K562 (cell line): Measurements from ENCODE around the gene MRPL30. TPM values are rescaled to one million over a fixed set of nuclear protein-coding genes. Genes with fewer than 3 reads are reported as not detected.

Source experiments
- ATAC-seq: fragments of 200-7000 bp; cut with Tn5 transposase; 3 replicates; pipeline ENCODE4 v1.9.1; 2020; ENCODE audit warnings: moderate library complexity
- BruUV-seq: library from RNA; stranded (reverse); fragments of 400-500 nt; replicated peaks from 2 replicates; lab custom pipeline; 2021; lab: Mats Ljungman, UMichigan
- CTCF ChIA-PET: fragments of 300-600 bp; formaldehyde crosslinking; extraction: SDS; loops from one replicate; lab custom pipeline; 2021; ENCODE audit warnings: low intra/inter-chr PET ratio; lab: Yijun Ruan, JAX
- POLR2A ChIA-PET: fragments of 300-600, 350-650 bp; sonication (Branson Sonifier 250); formaldehyde crosslinking; extraction: SDS; loops from one replicate; lab custom pipeline; 2021; ENCODE audit warnings: antibody characterized with exemption, inconsistent platforms; lab: Yijun Ruan, JAX
- DNase-seq, 4 experiments: peaks; one replicate each; pipeline versions ENCODE4 v3.0.0 to v3.0.0-alpha.2; 2011 to 2018; ENCODE audit warnings: low spot score in 3 of 4, mixed read lengths in 3 of 4; ENCODE audit errors: extremely low read depth in 1 of 4
- FAIRE-seq: peaks from 2 replicates; lab custom pipeline; 2011; peaks lifted over from hg19 to GRCh38; lab: Jason Lieb, UNC
- H2AFZ ChIP-seq: 2 replicates; pipeline ENCODE4 v1.6.0; 2011; ENCODE audit warnings: low read depth, low read length, control low read depth, inconsistent platforms
- H3K27ac ChIP-seq: fragments of 200-600 bp; 3 replicates; pipeline ENCODE4 v1.8.0; 2011; ENCODE audit warnings: low read depth, mild to moderate bottlenecking, control low read depth, inconsistent platforms, low read length, moderate library complexity, mixed read lengths; ENCODE audit errors: extremely low read depth
- H3K27me3 ChIP-seq, 2 experiments: fragments of 300-600 bp in 1 of 2; 2 replicates in 1 of 2; 3 replicates in 1 of 2; pipeline versions ENCODE4 v1.6.0 to v1.8.0; 2011; ENCODE audit warnings: inconsistent platforms in 2 of 2, low read length in 2 of 2, mild to moderate bottlenecking in 1 of 2, mixed read lengths in 1 of 2, moderate library complexity in 1 of 2; ENCODE audit not compliant: control insufficient read depth in 2 of 2, insufficient read depth in 2 of 2
- H3K36me3 ChIP-seq: fragments of 300-600 bp; 3 replicates; pipeline ENCODE4 v1.8.0; 2011; ENCODE audit warnings: mild to moderate bottlenecking, low read length, inconsistent platforms; ENCODE audit not compliant: control insufficient read depth, insufficient read depth
- H3K4me1 ChIP-seq, 2 experiments: fragments of 200-600 bp in 1 of 2; replicated peaks in 1 of 2; 2 replicates in 1 of 2; 3 replicates in 1 of 2; pipeline versions ENCODE4 v1.5.1 to v1.8.0; 2011; ENCODE audit warnings: inconsistent platforms in 2 of 2, low read length in 2 of 2, mild to moderate bottlenecking in 1 of 2, mixed read lengths in 1 of 2, moderate library complexity in 1 of 2; ENCODE audit not compliant: control insufficient read depth in 2 of 2, insufficient read depth in 2 of 2
- H3K4me2 ChIP-seq: 2 replicates; pipeline ENCODE4 v1.6.1; 2011; ENCODE audit warnings: low read length, control low read depth, inconsistent platforms, mixed read lengths; ENCODE audit not compliant: insufficient read depth
- H3K4me3 ChIP-seq: fragments of 200-600 bp; sonication (generic), shearing (Covaris generic); 2 replicates; pipeline ENCODE4 v1.5.1; 2016; ENCODE audit warnings: control low read depth, inconsistent platforms
- H3K79me2 ChIP-seq: fragments of 200-600 bp; 3 replicates; pipeline ENCODE4 v1.8.0; 2011; ENCODE audit warnings: low read length, inconsistent platforms; ENCODE audit not compliant: control insufficient read depth, insufficient read depth
- H3K9ac ChIP-seq, 2 experiments: 2 replicates each; pipeline versions ENCODE4 v1.6.0 to v1.6.1; 2011; ENCODE audit warnings: low read depth in 2 of 2, low read length in 2 of 2, control low read depth in 1 of 2, inconsistent platforms in 1 of 2, mild to moderate bottlenecking in 1 of 2, mixed read lengths in 1 of 2; ENCODE audit not compliant: insufficient read depth in 1 of 2
- H3K9me1 ChIP-seq: one replicate; pipeline ENCODE4 v1.6.0; 2011; ENCODE audit warnings: inconsistent platforms, mild to moderate bottlenecking, low read length, moderate library complexity; ENCODE audit not compliant: control insufficient read depth, insufficient read depth
- H3K9me3 ChIP-seq: replicated peaks from 2 replicates; pipeline ENCODE4 v1.5.1; 2011; ENCODE audit warnings: low read depth, low read length, inconsistent platforms; ENCODE audit not compliant: control insufficient read depth, insufficient read depth
- H4K20me1 ChIP-seq: replicated peaks from 2 replicates; pipeline ENCODE4 v1.6.1; 2011; ENCODE audit warnings: low read length, inconsistent platforms, mixed read lengths; ENCODE audit not compliant: control insufficient read depth, insufficient read depth
- TRIM28 ChIP-seq: fragments of 450-650 bp; IDR thresholded peaks from 2 replicates; pipeline ENCODE4 v1.6.1; 2017
- WGBS: fragments of 100-300 bp; shearing (Covaris generic); methylation state at CpG from one replicate; pipeline ENCODE4 v1.1.6; 2016; ENCODE audit warnings: low coverage, mixed read lengths; ENCODE audit not compliant: insufficient coverage; ENCODE audit errors: missing lambda C conversion rate; 5-methylcytosine and 5-hydroxymethylcytosine counted together
- in situ Hi-C: fragments of 300-500 bp; cut with MboI; formaldehyde crosslinking; loops from 4 replicates; pipeline ENCODE4 v1.15.0; 2018; ENCODE audit warnings: inconsistent platforms, mixed read lengths
- intact Hi-C: fragments of 100-400 bp; cut with micrococcal nuclease; formaldehyde crosslinking; loops from 2 replicates; pipeline ENCODE4 v1.14.2; 2022
- polyA plus RNA-seq, 8 experiments: library from polyadenylated mRNA; depleted of rRNA in 4 of 8; stranded (reverse) in 5 of 8; unstranded in 3 of 8; fragments of >200 nt; fragmentation: Nextera tagmentation in 2 of 8; fragmentation: Illumina TruSeq in 1 of 8; extraction: Ambion mirVana in 2 of 8; extraction: Trizol in 1 of 8; gene quantifications; 2 replicates each; pipeline versions ENCODE4 v1.2.1 to v1.2.3, GENCODE V29; 2011 to 2014; ENCODE audit warnings: inconsistent platforms in 1 of 8, missing spikeins in 1 of 8
- total RNA-seq, 7 experiments: library from RNA; depleted of rRNA in 6 of 7; stranded (reverse); fragments of >200 nt in 6 of 7; fragmentation: Illumina TruSeq in 2 of 7; extraction: Trizol in 2 of 7; gene quantifications; 2 replicates each; pipeline versions ENCODE4 v1.2.1 to v1.2.3, GENCODE V29; 2011 to 2021; ENCODE audit warnings: low replicate concordance in 1 of 7
- TF ChIP-seq, protein P1 (sequence below): sonication (generic); formaldehyde crosslinking; IDR thresholded peaks from 2 replicates; pipeline ENCODE4 v1.8.0; 2022; ENCODE audit warnings: mild to moderate bottlenecking, missing genetic modification reagents
- TF ChIP-seq, protein P2 (sequence below): sonication (generic); IDR thresholded peaks from 2 replicates; pipeline ENCODE4 v1.6.1; 2016

Gene MRPL30
- total and polyA plus RNA-seq, 9 of the 15 experiments (the other 6 are each of a cell fraction or from before 2014, with no cell fraction given) = 63.3 to 130 (median 87.0) TPM

GRCh38 chr2:99201959-99202678 lies 21.1 kb downstream of the MRPL30 start (continued):
- TF ChIP-seq, protein P1, sequence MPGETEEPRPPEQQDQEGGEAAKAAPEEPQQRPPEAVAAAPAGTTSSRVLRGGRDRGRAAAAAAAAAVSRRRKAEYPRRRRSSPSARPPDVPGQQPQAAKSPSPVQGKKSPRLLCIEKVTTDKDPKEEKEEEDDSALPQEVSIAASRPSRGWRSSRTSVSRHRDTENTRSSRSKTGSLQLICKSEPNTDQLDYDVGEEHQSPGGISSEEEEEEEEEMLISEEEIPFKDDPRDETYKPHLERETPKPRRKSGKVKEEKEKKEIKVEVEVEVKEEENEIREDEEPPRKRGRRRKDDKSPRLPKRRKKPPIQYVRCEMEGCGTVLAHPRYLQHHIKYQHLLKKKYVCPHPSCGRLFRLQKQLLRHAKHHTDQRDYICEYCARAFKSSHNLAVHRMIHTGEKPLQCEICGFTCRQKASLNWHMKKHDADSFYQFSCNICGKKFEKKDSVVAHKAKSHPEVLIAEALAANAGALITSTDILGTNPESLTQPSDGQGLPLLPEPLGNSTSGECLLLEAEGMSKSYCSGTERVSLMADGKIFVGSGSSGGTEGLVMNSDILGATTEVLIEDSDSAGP (CRISPR knock-in tag) = no peak
- TF ChIP-seq, all 486 proteins: peak for 1

DNA sequence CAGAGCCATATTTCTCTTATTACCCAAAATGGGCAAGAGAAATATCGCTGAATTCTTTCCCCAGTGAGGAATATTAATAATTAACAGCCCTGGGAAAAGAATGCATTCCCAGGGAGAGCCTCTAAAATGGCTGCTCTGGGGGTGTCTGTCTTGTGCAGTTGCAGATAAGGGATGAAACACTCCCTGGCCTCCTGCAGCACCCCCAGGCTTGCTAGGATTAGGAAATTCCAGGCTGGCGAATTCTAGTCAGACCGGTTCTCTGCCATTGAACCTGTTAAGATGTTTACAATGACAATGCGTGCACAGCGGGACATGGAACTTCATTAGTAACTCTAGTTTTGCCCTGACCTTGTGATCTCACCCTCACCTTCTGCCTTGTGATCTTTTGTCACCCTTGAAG lies 24.5 kb downstream of the MRPL30 start:
- intact Hi-C loops (no loop called here), in situ Hi-C loops (no loop called here)
- H3K9me1 ChIP-seq = no peaks in the 10 kb centered on the region
- no peaks in the 10 kb centered on the region for H3K9me3 ChIP-seq
- POLR2A ChIA-PET = no interaction called here
- no TSS peak for BruUV-seq
- no peak overlapping the region for H3K27ac ChIP-seq
- H3K79me2 ChIP-seq = no peaks in the 10 kb centered on the region
- no peak overlapping the region for H3K9ac ChIP-seq
- no peak for DNase-seq
- H3K4me1 ChIP-seq = no peaks in the 10 kb centered on the region
- 68% methylated on average over 5 of the region's 5 CpGs for WGBS
- H3K4me3 ChIP-seq = no peak overlapping the region
- H3K36me3 ChIP-seq = no peaks in the 10 kb centered on the region
- CTCF ChIA-PET = no interaction called here
- H4K20me1 ChIP-seq = no peaks in the 10 kb centered on the region
- H3K4me2 ChIP-seq = no peak overlapping the region
- no peaks in the 10 kb centered on the region for H3K27me3 ChIP-seq
- no peak overlapping the region for H2AFZ ChIP-seq
- no peak for ATAC-seq
- 0 out of 2 replicates have a peak, but pooled peaks have one; percentile 59 for TF ChIP-seq TRIM28
- TF ChIP-seq, protein P2, sequence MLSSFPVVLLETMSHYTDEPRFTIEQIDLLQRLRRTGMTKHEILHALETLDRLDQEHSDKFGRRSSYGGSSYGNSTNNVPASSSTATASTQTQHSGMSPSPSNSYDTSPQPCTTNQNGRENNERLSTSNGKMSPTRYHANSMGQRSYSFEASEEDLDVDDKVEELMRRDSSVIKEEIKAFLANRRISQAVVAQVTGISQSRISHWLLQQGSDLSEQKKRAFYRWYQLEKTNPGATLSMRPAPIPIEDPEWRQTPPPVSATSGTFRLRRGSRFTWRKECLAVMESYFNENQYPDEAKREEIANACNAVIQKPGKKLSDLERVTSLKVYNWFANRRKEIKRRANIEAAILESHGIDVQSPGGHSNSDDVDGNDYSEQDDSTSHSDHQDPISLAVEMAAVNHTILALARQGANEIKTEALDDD = no peak
- TF ChIP-seq, all 486 proteins: peak for 1
- FAIRE-seq = no peak
